HepG2 (cell line): ENCODE results near the gene KCNQ1OT1. TPM values are rescaled to one million over a fixed set of nuclear protein-coding genes. Genes with fewer than 3 reads are reported as not detected.

ENCODE experiments used
- AGO1 ChIP-seq: fragments of 200-400 bp; formaldehyde crosslinking; IDR thresholded peaks from 2 replicates; pipeline ENCODE4 v1.6.1; 2017; ENCODE audit warnings: mild to moderate bottlenecking, low read depth, low read length, moderate library complexity; ENCODE audit not compliant: poor library complexity, severe bottlenecking
- AKAP8 ChIP-seq: sonication (generic); formaldehyde crosslinking; IDR thresholded peaks from 2 replicates; pipeline ENCODE4 v1.5.1; 2020; ENCODE audit warnings: mild to moderate bottlenecking, missing genetic modification reagents
- ATRX ChIP-seq: sonication (generic); formaldehyde crosslinking; IDR thresholded peaks from 2 replicates; pipeline ENCODE4 v1.4.0; 2020; ENCODE audit warnings: missing genetic modification reagents, borderline replicate concordance
- BRF2 ChIP-seq: sonication (generic); formaldehyde crosslinking; IDR thresholded peaks from 2 replicates; pipeline ENCODE4 v1.8.1; 2022; ENCODE audit warnings: mild to moderate bottlenecking, missing genetic modification reagents
- CENPT ChIP-seq: sonication (generic); formaldehyde crosslinking; IDR thresholded peaks from 2 replicates; pipeline ENCODE4 v1.8.0; 2022; ENCODE audit warnings: low read depth, mild to moderate bottlenecking, moderate library complexity, missing genetic modification reagents
- E2F2 ChIP-seq: sonication (generic); formaldehyde crosslinking; IDR thresholded peaks from 2 replicates; pipeline ENCODE4 v1.4.0; 2020; ENCODE audit warnings: missing genetic modification reagents, borderline replicate concordance
- GPBP1L1 ChIP-seq: sonication (generic); formaldehyde crosslinking; IDR thresholded peaks from 2 replicates; pipeline ENCODE4 v1.5.0; 2020; ENCODE audit warnings: mild to moderate bottlenecking, missing genetic modification reagents
- MIER2 ChIP-seq: IDR thresholded peaks from 2 replicates; pipeline ENCODE4 v1.6.1; 2016; ENCODE audit warnings: missing biosample characterization, missing genetic modification reagents
- NR0B2 ChIP-seq: sonication (generic); formaldehyde crosslinking; IDR thresholded peaks from 2 replicates; pipeline ENCODE4 v1.4.0; 2020; ENCODE audit warnings: mild to moderate bottlenecking, missing genetic modification reagents
- PBX3 ChIP-seq: sonication (generic); formaldehyde crosslinking; IDR thresholded peaks from 2 replicates; pipeline ENCODE4 v1.8.1; 2023; ENCODE audit warnings: missing genetic modification reagents, inconsistent platforms, borderline replicate concordance
- SPEN ChIP-seq: sonication (generic); formaldehyde crosslinking; IDR thresholded peaks from 2 replicates; pipeline ENCODE4 v1.5.1; 2020; ENCODE audit warnings: low read depth, mild to moderate bottlenecking, missing genetic modification reagents
- TRAFD1 ChIP-seq: sonication (generic); formaldehyde crosslinking; IDR thresholded peaks from 2 replicates; pipeline ENCODE4 v1.5.1; 2020; ENCODE audit warnings: missing genetic modification reagents, mild to moderate bottlenecking, borderline replicate concordance
- ZBTB25 ChIP-seq: IDR thresholded peaks from 2 replicates; pipeline ENCODE4 v1.6.1; 2018; ENCODE audit warnings: missing genetic modification reagents
- ZNF143 ChIP-seq: sonication (generic); formaldehyde crosslinking; IDR thresholded peaks from 2 replicates; pipeline ENCODE4 v1.4.0; 2020; ENCODE audit warnings: missing genetic modification reagents
- ZNF331 ChIP-seq: sonication (generic); formaldehyde crosslinking; IDR thresholded peaks from 2 replicates; pipeline ENCODE4 v1.4.0; 2020; ENCODE audit warnings: missing genetic modification reagents
- ZNF441 ChIP-seq: sonication (generic); formaldehyde crosslinking; IDR thresholded peaks from 2 replicates; pipeline ENCODE4 v1.7.0; 2021; ENCODE audit warnings: missing genetic modification reagents, borderline replicate concordance
- ZNF776 ChIP-seq: sonication (generic); formaldehyde crosslinking; IDR thresholded peaks from 2 replicates; pipeline ENCODE4 v1.4.0; 2020; ENCODE audit warnings: mild to moderate bottlenecking, missing genetic modification reagents
- ZNF790 ChIP-seq: sonication (generic); formaldehyde crosslinking; IDR thresholded peaks from 2 replicates; pipeline ENCODE4 v1.8.0; 2022; ENCODE audit warnings: missing genetic modification reagents, mild to moderate bottlenecking, borderline replicate concordance
- polyA plus RNA-seq, 8 experiments: library from polyadenylated mRNA; depleted of rRNA in 3 of 8; stranded (reverse) in 7 of 8; unstranded in 1 of 8; fragments of >200 nt; fragmentation: Illumina TruSeq in 4 of 8; extraction: Trizol in 4 of 8; gene quantifications; 2 replicates each; pipeline versions ENCODE4 v1.2.1 to v1.2.3, GENCODE V29; 2011 to 2016; ENCODE audit warnings: low read depth in 4 of 8, missing spikeins in 1 of 8, mixed read lengths in 1 of 8; ENCODE audit not compliant: insufficient read depth in 1 of 8
- total RNA-seq, 5 experiments: library from RNA; depleted of rRNA; stranded (reverse); fragments of >200 nt; fragmentation: Illumina TruSeq; extraction: Trizol; gene quantifications; 2 replicates each; pipeline ENCODE4 v1.2.3, GENCODE V29; 2016; ENCODE audit warnings: low read depth in 1 of 5

Gene KCNQ1OT1
- total and polyA plus RNA-seq, 2 of the 13 experiments (the other 11 are each of a cell fraction or from before 2014, with no cell fraction given) = 1.3 to 18.9 TPM

GRCh38 chr11:2731130-2732125 lies 31.6 kb upstream of the KCNQ1OT1 start (continued):
- TF ChIP-seq GPBP1L1 (CRISPR knock-in tag) (no peak), MIER2 (CRISPR knock-in tag) (no peak), TRAFD1 (CRISPR knock-in tag) (0 out of 2 replicates have a peak, but pooled peaks have one; percentile 44), ZNF790 (CRISPR knock-in tag) (no peak), ZNF441 (CRISPR knock-in tag) (no peak), ZNF331 (CRISPR knock-in tag) (no peak), ZNF776 (CRISPR knock-in tag) (no peak), CENPT (CRISPR knock-in tag) (no peak), E2F2 (peak; percentile 31; the same call in 1 of the 2 replicates), ATRX (CRISPR knock-in tag) (no peak), ZBTB25 (CRISPR knock-in tag) (no peak), SPEN (CRISPR knock-in tag) (peak; percentile 16; the same call in 1 of the 2 replicates), BRF2 (no peak), PBX3 (no peak), ZNF143 (CRISPR knock-in tag) (0 out of 2 replicates have a peak, but pooled peaks have one; percentile 44), NR0B2 (CRISPR knock-in tag) (no peak), AGO1 (no peak), AKAP8 (CRISPR knock-in tag) (peak; percentile 92; the same call in 1 of the 2 replicates)
